ENCODE measurements around the gene DLD.
"Not testable (repeated sequence)": the region's sequence is repeated elsewhere in the genome, so short reads cannot be mapped to it uniquely, and the experiment has no call there.

Gene DLD, protein sequence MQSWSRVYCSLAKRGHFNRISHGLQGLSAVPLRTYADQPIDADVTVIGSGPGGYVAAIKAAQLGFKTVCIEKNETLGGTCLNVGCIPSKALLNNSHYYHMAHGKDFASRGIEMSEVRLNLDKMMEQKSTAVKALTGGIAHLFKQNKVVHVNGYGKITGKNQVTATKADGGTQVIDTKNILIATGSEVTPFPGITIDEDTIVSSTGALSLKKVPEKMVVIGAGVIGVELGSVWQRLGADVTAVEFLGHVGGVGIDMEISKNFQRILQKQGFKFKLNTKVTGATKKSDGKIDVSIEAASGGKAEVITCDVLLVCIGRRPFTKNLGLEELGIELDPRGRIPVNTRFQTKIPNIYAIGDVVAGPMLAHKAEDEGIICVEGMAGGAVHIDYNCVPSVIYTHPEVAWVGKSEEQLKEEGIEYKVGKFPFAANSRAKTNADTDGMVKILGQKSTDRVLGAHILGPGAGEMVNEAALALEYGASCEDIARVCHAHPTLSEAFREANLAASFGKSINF

DNA sequence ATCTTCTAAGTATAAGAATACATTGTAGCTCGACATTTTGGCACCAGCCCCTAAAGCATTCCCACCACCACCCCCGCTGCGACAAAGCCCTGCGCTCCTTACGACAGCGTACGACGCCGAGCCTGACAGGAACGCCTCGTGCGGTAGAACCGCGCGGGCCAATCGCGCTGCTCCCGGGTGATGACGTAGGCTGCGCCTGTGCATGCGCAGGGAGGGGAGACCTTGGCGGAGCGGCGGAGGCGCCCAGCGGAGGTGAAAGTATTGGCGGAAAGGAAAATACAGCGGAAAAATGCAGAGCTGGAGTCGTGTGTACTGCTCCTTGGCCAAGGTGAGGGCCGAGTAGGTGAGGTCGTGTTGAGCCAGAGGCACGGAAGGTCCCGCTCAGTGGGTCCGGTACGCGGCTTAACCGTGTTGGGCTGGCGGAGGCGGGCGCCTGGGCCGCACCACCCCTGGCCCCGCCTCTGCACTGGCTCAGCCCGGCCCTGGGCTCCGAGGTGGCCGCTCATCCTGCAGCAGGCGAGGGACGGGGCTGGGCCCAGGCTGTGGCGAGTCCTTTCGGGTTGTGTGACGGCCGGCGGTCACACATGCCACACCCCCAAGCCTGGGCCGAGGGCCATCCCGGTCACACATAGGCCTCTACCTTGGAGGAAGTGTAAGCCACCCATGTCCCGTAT is at the start of gene DLD:
Gene DLD, plus strand, starts transcription at position 222 of the 674 bp plus-strand sequence. Its CDS starts 68 bp downstream, at position 290.
- DNase-seq (ENCODE audit: low read depth in 2 of 2, low spot score in 1 of 2) = peak; percentile 82 to 84

DNA sequence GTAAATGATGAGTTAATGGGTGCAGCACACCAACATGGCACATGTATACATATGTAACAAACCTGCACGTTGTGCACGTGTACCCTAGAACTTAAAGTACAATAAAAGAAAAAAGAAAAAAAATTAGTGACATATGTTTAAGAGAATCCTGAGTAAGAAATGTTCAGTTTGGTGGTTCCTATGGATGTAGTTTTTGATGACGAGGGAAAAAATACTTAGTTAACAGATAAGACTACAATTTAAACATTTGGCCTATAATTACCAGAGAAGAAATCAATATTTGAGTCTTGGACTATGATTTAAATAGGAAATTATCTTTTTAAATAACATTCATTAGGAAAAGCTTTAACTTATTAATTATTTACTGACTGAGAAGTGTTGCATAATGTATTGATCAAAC is 48.8 kb upstream of the DLD start:
- DNase-seq (ENCODE audit: low read depth in 2 of 2, low spot score in 1 of 2) = no peak

DNA sequence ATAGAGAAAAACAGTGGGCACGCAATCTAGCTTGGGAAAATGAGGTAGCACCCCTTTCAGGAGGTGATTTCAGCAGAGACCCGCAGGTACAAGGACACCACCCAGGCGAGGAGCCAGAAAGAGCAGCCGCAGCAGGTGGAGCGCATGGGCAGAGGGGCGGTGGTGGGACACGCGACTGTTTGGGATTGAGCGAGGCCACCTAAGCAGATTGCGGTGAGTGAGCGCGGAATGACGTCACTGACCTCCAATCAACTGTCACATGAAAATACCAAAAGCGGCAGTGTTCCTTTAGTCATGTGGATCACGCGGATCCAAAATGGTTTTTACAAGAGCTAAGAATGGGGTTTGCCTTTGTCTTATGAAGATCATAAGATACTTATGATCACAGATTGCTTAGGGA is 47.8 kb upstream of the DLD start:
- no peak for DNase-seq (ENCODE audit: low read depth in 2 of 2, low spot score in 1 of 2)

DNA sequence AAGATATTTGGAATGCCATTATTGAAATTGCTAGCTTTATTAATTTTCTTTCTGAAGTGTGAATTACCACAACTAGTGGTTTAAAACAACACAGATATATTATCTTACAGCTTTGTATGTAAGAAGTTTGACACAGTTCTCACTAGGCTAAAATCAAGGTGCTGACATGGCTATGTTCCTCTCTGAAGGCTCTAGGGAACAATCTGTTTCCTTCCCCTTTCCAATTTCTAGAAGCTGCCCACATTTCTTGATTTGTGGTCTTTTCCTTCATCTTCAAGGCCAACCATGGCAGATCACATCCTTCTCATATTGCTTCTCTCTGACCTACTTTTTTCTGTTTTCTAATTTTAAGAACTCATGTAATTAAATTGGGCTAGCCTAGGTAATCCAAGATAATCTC is 44.7 kb upstream of the DLD start:
- no peak for DNase-seq (ENCODE audit: low read depth in 2 of 2, low spot score in 1 of 2)

GRCh38 chr7:107847168-107847835 is 43.7 kb upstream of the DLD start:
- DNase-seq (ENCODE audit: low read depth in 2 of 2, low spot score in 1 of 2) = no peak

GRCh38 chr7:107847836-107848175 is 43.2 kb upstream of the DLD start:
- not testable (repeated sequence) for DNase-seq (ENCODE audit: low read depth in 2 of 2, low spot score in 1 of 2)

GRCh38 chr7:107848211-107848610 is 42.8 kb upstream of the DLD start:
- not testable (repeated sequence) for DNase-seq (ENCODE audit: low read depth in 2 of 2, low spot score in 1 of 2)

DNA sequence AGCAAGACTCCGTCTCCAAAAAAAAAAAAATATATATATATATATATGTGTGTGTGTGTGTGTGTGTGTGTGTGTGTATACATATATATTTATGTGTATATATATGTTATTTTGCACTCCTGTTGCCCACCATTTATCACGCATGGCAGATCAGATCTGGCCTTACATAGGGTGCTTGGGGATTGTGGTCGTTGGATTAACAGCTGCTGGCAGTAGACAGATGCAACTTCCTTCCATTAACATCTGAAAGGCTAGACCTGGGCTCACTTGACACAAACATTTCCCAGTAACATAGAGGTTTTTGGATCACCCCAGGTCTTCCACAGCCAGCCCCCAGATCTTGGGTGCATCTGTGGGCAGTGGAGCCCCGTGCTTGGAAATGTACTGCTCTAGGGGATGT is 40.8 kb upstream of the DLD start:
- no peak for DNase-seq (ENCODE audit: low read depth in 2 of 2, low spot score in 1 of 2)

DNA sequence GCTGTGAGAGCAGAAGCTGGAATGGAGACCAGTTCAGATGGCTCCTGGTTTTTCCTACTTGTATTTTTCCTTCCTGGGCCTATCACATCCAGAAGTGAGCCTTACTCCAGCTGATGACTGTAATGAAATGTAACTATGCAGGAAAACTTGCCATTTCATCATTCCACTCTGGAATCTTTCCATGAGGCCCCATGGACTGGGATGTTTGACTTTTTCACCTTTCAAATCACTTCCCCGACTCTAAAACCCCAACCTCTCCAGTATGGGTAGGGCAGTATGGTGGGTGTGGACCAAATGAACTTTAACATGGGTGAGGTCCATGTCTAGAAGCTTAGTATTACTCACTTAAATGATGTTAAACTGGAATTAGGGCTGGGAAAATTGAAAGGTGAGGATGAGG is 40.3 kb upstream of the DLD start:
- DNase-seq (ENCODE audit: low read depth in 2 of 2, low spot score in 1 of 2) = no peak

GRCh38 chr7:107854454-107854853 is 36.5 kb upstream of the DLD start:
- DNase-seq (ENCODE audit: low read depth in 2 of 2, low spot score in 1 of 2) = no peak

DNA sequence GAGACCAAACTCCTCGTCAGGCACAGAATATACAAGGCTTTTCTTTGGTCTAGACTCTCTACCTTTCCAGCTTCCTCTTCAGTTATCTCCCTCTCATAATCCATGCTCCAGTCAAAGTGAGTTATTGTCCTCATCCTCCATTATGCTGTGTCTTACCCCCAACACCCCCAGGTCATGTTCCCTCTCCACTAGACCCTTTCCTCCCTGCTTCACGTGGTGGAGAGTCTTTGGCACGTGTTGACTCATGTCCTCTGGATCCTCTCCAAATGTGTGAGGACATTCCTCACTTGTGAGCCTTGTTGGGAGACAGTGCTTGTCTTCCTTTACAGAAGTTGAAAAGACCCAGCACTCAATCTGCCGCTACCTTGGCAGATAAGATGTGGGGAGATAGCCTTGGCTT is 36.0 kb upstream of the DLD start:
- no peak for DNase-seq (ENCODE audit: low read depth in 2 of 2, low spot score in 1 of 2)

DNA sequence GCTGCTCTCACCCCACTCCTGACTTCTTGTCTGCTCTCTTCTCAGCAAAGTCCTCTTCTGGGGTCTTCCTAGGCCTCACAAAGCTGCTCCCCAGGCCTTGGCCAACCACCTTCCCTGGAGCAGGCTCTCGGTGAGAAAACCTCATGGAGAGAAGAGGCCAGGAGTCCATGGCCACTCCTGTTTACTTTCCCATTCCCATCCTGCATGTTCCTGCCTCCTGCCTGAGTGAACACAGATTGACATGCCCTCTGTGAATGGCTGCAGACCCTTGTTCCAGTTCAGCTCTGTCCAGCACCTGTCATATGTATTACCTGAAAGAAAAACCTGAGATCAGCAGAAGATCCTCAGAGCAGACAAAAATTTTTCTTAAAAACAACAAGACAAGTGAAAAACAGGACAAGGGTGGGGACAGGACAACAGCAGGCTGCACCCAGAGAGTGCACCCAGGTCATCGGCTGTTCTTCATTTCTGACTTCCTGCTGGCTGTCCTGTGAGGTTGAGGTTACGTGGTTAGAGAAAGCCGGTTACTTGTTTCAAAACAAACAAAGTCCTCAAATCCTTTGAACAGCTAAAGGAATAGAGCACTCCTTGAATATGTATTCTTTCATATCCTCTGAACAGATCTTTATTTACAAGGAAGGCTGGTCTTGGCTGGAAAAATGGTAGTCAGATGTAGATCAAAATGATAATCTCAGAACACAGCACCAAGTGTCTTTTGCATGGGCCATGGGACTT is 34.0 kb upstream of the DLD start:
- no peak for DNase-seq (ENCODE audit: low read depth in 2 of 2, low spot score in 1 of 2)

GRCh38 chr7:107857541-107857912 is 33.5 kb upstream of the DLD start:
- DNase-seq (ENCODE audit: low read depth in 2 of 2, low spot score in 1 of 2) = no peak

- DNase-seq (ENCODE audit: low read depth in 2 of 2, low spot score in 1 of 2) = no peak
These were observed 32.7 kb upstream of the DLD start for GRCh38 chr7:107858280-107858679.

DNA sequence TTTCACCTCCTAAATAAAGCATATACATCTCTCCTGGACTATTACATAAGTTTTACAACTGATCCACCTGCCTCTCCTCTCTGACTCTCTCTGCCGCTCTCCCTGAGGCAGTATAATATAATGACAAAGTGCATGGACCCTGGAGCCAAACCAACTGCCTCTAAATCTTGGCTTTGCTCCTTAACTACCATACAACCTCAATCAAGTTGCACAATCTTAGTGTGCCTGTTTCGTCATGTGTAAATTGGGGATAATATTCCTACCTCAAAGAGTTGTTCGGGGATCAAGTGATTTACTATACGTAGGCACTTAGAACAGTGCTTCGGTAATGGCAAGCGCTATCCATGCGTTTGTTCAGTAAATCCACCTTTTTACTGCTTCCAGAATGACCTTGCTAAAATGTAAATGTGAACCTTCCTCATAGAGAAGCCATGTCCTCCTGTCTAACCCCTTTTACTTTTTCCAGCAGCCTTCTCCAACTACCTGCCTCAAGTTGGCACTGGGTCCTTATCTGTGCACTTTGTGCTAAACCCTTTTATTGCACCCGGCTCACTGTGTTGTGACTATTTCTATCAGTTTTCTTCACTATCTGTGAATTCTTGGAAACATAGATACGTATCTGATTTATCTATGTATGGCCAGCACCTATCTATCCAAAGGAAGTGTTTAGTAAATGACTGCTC is 30.6 kb upstream of the DLD start:
- DNase-seq (ENCODE audit: low read depth in 2 of 2, low spot score in 1 of 2) = no peak

GRCh38 chr7:107860981-107861652 is 29.9 kb upstream of the DLD start:
- no peak for DNase-seq (ENCODE audit: low read depth in 2 of 2, low spot score in 1 of 2)

GRCh38 chr7:107865956-107866775 is 24.8 kb upstream of the DLD start:
- DNase-seq (ENCODE audit: low read depth in 2 of 2, low spot score in 1 of 2) = no peak

DNA sequence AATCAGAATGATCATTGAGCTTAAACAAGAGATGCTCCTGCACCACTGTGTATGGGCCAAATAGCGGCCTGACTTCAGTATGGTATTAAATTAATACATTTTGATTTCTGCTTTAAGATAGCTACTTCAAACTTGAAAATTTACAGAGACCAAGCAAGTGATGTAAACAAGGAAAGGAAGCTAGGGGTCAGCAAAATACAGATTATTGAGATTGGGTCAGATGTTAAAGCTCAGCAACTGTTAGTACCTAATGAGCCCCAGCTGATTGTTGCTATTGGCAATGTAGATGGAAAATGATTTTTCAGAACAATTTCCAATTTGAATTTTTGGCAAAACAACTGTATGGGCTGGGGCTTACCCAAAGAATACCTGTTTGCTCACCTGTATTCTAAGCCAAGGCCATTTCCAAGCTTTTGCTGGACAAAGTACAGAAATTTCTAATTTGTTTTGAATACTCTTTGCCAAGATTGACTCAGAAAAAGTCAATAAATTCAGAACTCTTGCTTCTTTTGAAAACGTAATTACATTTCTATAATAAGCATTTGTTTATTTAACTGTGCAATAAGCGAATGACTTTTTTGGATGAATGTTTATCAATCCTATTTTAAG is 23.0 kb upstream of the DLD start:
- no peak for DNase-seq (ENCODE audit: low read depth in 2 of 2, low spot score in 1 of 2)

DNA sequence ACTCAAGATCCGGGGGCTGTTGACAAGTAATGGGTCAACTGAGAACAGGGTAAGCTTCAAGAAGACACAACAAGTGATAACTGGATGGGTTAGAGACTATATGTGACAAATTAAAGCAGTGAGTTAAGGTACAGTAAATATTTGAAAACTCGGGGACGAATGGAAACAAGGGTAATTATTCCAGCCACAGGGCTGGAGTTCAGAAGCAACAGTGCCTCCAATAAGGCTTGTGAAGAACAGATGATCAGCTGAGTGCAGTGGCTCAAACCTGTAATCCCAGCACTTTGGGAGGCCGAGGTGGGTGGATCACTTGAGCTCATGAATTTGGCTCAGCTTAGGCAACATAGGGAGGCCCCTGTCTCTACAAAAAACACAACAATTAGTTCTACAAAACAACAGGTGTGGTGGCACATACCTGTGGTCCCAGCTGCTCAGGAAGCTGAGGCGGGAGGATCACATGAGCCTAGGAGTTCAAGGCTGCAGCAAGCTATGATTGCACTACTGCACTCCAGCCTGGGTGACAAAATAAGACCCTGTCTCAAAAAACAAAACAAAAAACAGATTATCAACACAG is 20.5 kb upstream of the DLD start:
- DNase-seq (ENCODE audit: low read depth in 2 of 2, low spot score in 1 of 2) = no peak
